OCI-LY7 (cell line): ENCODE data around the gene XYLT1. TPM values are rescaled to one million over a fixed set of nuclear protein-coding genes. Genes with fewer than 3 reads are reported as not detected.

Experiments
- BruUV-seq: library from RNA; stranded (reverse); fragments of 400-500 nt; replicated peaks from 2 replicates; lab custom pipeline; 2021; lab: Mats Ljungman, UMichigan
- CTCF ChIA-PET: fragments of 300-600 bp; sonication (Branson Sonifier 250); formaldehyde crosslinking; loops from one replicate; lab custom pipeline; 2022; ENCODE audit warnings: antibody characterized with exemption; ENCODE audit not compliant: unreplicated experiment; lab: Charles Lee
- POLR2A ChIA-PET: fragments of 300-600 bp; sonication (Branson Sonifier 250); formaldehyde crosslinking; loops from one replicate; lab custom pipeline; 2022; ENCODE audit warnings: antibody characterized with exemption; lab: Charles Lee
- DNase-seq: peaks from one replicate; pipeline ENCODE4 v3.0.0-alpha.2; 2015; ENCODE audit warnings: low spot score
- H2AFZ ChIP-seq: fragments of 200-600 bp; sonication (generic), shearing (Covaris generic); 2 replicates; pipeline ENCODE4 v1.6.1; 2014; ENCODE audit warnings: mild to moderate bottlenecking, antibody characterized with exemption, low read length, moderate library complexity
- H3K27ac ChIP-seq: fragments of 200-600 bp; sonication (generic); 2 replicates; pipeline ENCODE4 v1.5.1; 2014; ENCODE audit warnings: mixed run types, low read depth, mild to moderate bottlenecking, moderate library complexity, low read length, inconsistent platforms; ENCODE audit not compliant: poor library complexity, severe bottlenecking
- H3K36me3 ChIP-seq: fragments of 200-600 bp; sonication (generic); 2 replicates; pipeline ENCODE4 v1.6.1; 2014; ENCODE audit warnings: mild to moderate bottlenecking, antibody characterized with exemption, low read length, moderate library complexity, mixed read lengths; ENCODE audit not compliant: insufficient read depth
- H3K4me1 ChIP-seq: fragments of 200-600 bp; sonication (generic); 2 replicates; pipeline ENCODE4 v1.5.1; 2014; ENCODE audit warnings: mild to moderate bottlenecking, low read length; ENCODE audit not compliant: insufficient read depth, poor library complexity, severe bottlenecking
- H3K4me2 ChIP-seq: fragments of 200-600 bp; sonication (generic); 2 replicates; pipeline ENCODE4 v1.6.1; 2014; ENCODE audit warnings: mild to moderate bottlenecking, low read length
- H3K4me3 ChIP-seq: fragments of 200-600 bp; sonication (generic); 2 replicates; pipeline ENCODE4 v1.5.1; 2014; ENCODE audit warnings: mild to moderate bottlenecking, low read depth, low read length; ENCODE audit not compliant: poor library complexity, severe bottlenecking
- H3K79me2 ChIP-seq: fragments of 200-600 bp; sonication (generic); 2 replicates; pipeline ENCODE4 v1.6.1; 2016; ENCODE audit warnings: low read depth, mild to moderate bottlenecking, low read length, moderate library complexity, mixed read lengths; ENCODE audit not compliant: insufficient read depth
- H3K9me2 ChIP-seq: fragments of 200-600 bp; sonication (generic); 2 replicates; pipeline ENCODE4 v1.6.1; 2016; ENCODE audit warnings: mild to moderate bottlenecking, low read length, mixed read lengths; ENCODE audit not compliant: insufficient read depth
- H3K9me3 ChIP-seq: fragments of 200-600 bp; sonication (generic); 2 replicates; pipeline ENCODE4 v1.6.1; 2014; ENCODE audit warnings: mild to moderate bottlenecking, mixed run types, low read length, mixed read lengths
- H4K20me1 ChIP-seq: fragments of 200-600 bp; sonication (generic); 2 replicates; pipeline ENCODE4 v1.6.1; 2014; ENCODE audit warnings: mild to moderate bottlenecking, antibody characterized with exemption, low read length, moderate library complexity, mixed read lengths; ENCODE audit not compliant: insufficient read depth
- CTCF ChIP-seq: fragments of 200-600 bp; sonication (generic); conservative IDR thresholded peaks from 2 replicates; pipeline ENCODE4 v1.5.1; 2014; ENCODE audit warnings: mild to moderate bottlenecking, antibody characterized with exemption, low read length, moderate library complexity, mixed read lengths
- EZH2phosphoT487 ChIP-seq: fragments of 200-600 bp; sonication (generic); IDR thresholded peaks from 2 replicates; pipeline ENCODE4 v1.6.1; 2018; ENCODE audit warnings: low read depth, borderline replicate concordance, mild to moderate bottlenecking, mixed run types, antibody characterized with exemption, low read length, moderate library complexity, mixed read lengths
- intact Hi-C: fragments of 100-400 bp; cut with micrococcal nuclease; formaldehyde crosslinking; loops from one replicate; pipeline ENCODE4 v1.10.0; 2022; ENCODE audit not compliant: unreplicated experiment
- total RNA-seq, 2 experiments: library from RNA; depleted of rRNA in 1 of 2; stranded (reverse); fragments of >200 nt in 1 of 2; shearing (Covaris generic) in 1 of 2; gene quantifications; 2 replicates each; pipeline ENCODE4 v1.2.3, GENCODE V29; 2014 to 2022

Gene XYLT1
- total RNA-seq, 2 experiments from 2014 or later: 36.3 to 50.0 TPM

- no peaks in the 10 kb centered on the region for H4K20me1 ChIP-seq
- CTCF ChIA-PET: no interaction called here
- no peaks in the 10 kb centered on the region for H3K79me2 ChIP-seq
- no TSS peak for BruUV-seq
- POLR2A ChIA-PET: no interaction called here
- H3K4me1 ChIP-seq: peaks cover 13% of the 10 kb centered on the region
- no peaks in the 10 kb centered on the region for H3K9me3 ChIP-seq
- DNase-seq: no peak
- no peaks in the 10 kb centered on the region for H3K9me2 ChIP-seq
- intact Hi-C loops: no loop called here
- H2AFZ ChIP-seq: no peak overlapping the region
- TF ChIP-seq EZH2phosphoT487 (no peak), CTCF (no peak)
- no peak overlapping the region for H3K4me3 ChIP-seq
- H3K27ac ChIP-seq: no peak overlapping the region
- H3K4me2 ChIP-seq: no peak overlapping the region; the same call in 1 of the 2 replicates
- no peaks in the 10 kb centered on the region for H3K36me3 ChIP-seq
Measured at GRCh38 chr16:17266608-17267313, 204.0 kb downstream of the XYLT1 start.

GRCh38 chr16:17265154-17265553, 205.6 kb downstream of the XYLT1 start:
- Histone ChIP-seq H3K4me3 (no peak overlapping the region), H2AFZ (no peak overlapping the region), H3K79me2 (no peaks in the 10 kb centered on the region), H4K20me1 (no peaks in the 10 kb centered on the region), H3K4me1 (peaks cover 23% of the 10 kb centered on the region), H3K4me2 (no peak overlapping the region), H3K9me3 (no peaks in the 10 kb centered on the region), H3K36me3 (no peaks in the 10 kb centered on the region), H3K27ac (no peak overlapping the region), H3K9me2 (no peaks in the 10 kb centered on the region)
- TF ChIP-seq EZH2phosphoT487: no peak
- TF ChIP-seq CTCF: no peak
- no peak for DNase-seq
- POLR2A ChIA-PET: interaction anchor here (0.6 kb wide), 1 partner anchor 73 kb away, joined by 6 read pairs; no protein-coding TSS in a partner anchor
- CTCF ChIA-PET: interaction anchor here (1.2 kb wide), 1 partner anchor 37 kb away, joined by 3 read pairs; no protein-coding TSS in a partner anchor
- no TSS peak for BruUV-seq
- intact Hi-C loops: no loop called here
